SU-DHL-6 (cell line): ENCODE results near the gene GABRD.

Source experiments
- H2AFZ ChIP-seq: fragments of 200-600 bp; sonication (generic); 2 replicates; pipeline ENCODE4 v1.6.1; 2014; ENCODE audit warnings: low read depth, mild to moderate bottlenecking, moderate library complexity, mixed read lengths, antibody characterized with exemption, low read length; ENCODE audit not compliant: severe bottlenecking
- H3F3A ChIP-seq: fragments of 200-600 bp; shearing (Covaris generic); 2 replicates; pipeline ENCODE4 v1.6.0; 2016; ENCODE audit warnings: antibody characterized with exemption, mild to moderate bottlenecking; ENCODE audit not compliant: insufficient read depth
- H3K27ac ChIP-seq: fragments of 200-600 bp; sonication (generic); 2 replicates; pipeline ENCODE4 v1.5.1; 2016; ENCODE audit warnings: low read depth, mild to moderate bottlenecking, low read length, moderate library complexity, mixed read lengths
- H3K27me3 ChIP-seq: fragments of 200-600 bp; sonication (generic), shearing (Covaris generic); 2 replicates; pipeline ENCODE4 v1.6.0; 2014; ENCODE audit warnings: mild to moderate bottlenecking, low read length
- H3K36me3 ChIP-seq: fragments of 200-600 bp; sonication (generic); 2 replicates; pipeline ENCODE4 v1.6.1; 2014; ENCODE audit warnings: mild to moderate bottlenecking, low read length, mixed read lengths
- H3K4me2 ChIP-seq: fragments of 300-600, 200-600 bp; shearing (Covaris generic), sonication (generic); 2 replicates; pipeline ENCODE4 v1.6.0; 2014; ENCODE audit warnings: low read length, low read depth, mild to moderate bottlenecking; ENCODE audit not compliant: poor library complexity, severe bottlenecking
- H3K4me3 ChIP-seq: fragments of 200-600 bp; sonication (generic); 2 replicates; pipeline ENCODE4 v1.5.1; 2014; ENCODE audit warnings: antibody characterized with exemption, low read length, mild to moderate bottlenecking, mixed read lengths; ENCODE audit not compliant: insufficient read depth, poor library complexity, severe bottlenecking
- H3K79me2 ChIP-seq: fragments of 200-600 bp; sonication (generic); 2 replicates; pipeline ENCODE4 v1.6.1; 2014; ENCODE audit warnings: mild to moderate bottlenecking, low read length, moderate library complexity; ENCODE audit not compliant: insufficient read depth
- H3K9ac ChIP-seq: fragments of 200-600 bp; sonication (generic); 2 replicates; pipeline ENCODE4 v1.7.0; 2014; ENCODE audit warnings: mild to moderate bottlenecking, low read length
- H3K9me2 ChIP-seq: fragments of 200-600 bp; sonication (generic); replicated peaks from 2 replicates; pipeline ENCODE4 v1.6.1; 2014; ENCODE audit warnings: low read length; ENCODE audit not compliant: insufficient read depth
- H3K9me3 ChIP-seq: fragments of 200-600 bp; sonication (generic); 2 replicates; pipeline ENCODE4 v1.6.1; 2014; ENCODE audit warnings: low read length, mixed read lengths; ENCODE audit not compliant: insufficient read depth
- H4K20me1 ChIP-seq: fragments of 200-600 bp; sonication (generic); 2 replicates; pipeline ENCODE4 v1.6.1; 2014; ENCODE audit warnings: low read depth, mild to moderate bottlenecking, antibody characterized with exemption, low read length, moderate library complexity, mixed read lengths
- EZH2phosphoT487 ChIP-seq: fragments of 200-600 bp; sonication (generic), shearing (Covaris generic); conservative IDR thresholded peaks from 2 replicates; pipeline ENCODE4 v1.6.1; 2018; ENCODE audit warnings: mild to moderate bottlenecking, antibody characterized with exemption, low read length, moderate library complexity, mixed read lengths
- TF ChIP-seq, protein P1 (sequence below): fragments of 200-600 bp; sonication (generic); IDR thresholded peaks from one replicate; pipeline ENCODE4 v1.5.1; 2017; ENCODE audit warnings: antibody characterized with exemption, mild to moderate bottlenecking, low read length, moderate library complexity; ENCODE audit not compliant: insufficient read depth, poor library complexity, severe bottlenecking

The GABRD gene

DNA sequence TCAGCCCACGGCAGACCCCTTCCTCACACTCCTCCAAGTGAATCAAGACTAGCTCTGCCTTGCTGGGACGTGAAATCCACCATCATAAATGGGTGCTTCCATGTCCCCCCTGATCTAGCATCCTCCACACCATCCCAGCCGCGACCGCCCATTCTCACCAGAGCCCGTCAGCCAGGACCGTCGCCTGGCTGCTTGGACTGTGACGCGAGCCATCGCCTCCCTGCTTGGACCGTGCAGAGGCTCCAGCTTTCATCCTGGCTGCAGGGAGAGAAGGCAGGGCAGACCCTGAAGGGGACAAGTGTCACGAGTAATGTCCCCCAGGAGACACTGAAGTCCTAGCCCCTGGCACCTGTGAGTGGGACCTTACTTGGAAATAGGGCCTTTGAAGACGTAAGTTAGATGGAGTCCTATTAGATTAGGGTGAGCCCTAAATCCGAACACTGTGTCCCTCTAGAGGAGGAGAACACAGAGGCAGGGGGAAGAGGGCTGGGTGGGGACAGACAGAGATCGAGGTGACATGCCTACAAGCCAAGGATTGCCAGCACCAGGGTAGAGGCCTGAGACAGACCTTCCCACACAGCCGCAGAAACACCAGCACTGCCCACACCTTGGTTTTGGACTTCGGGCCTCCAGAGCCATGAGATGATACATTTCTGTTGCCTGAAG, 18.3 kb downstream of the GABRD start:
- Histone ChIP-seq H3K9ac (no peak overlapping the region), H3K27ac (no peak overlapping the region), H3K36me3 (no peaks in the 10 kb centered on the region), H3K9me3 (no peaks in the 10 kb centered on the region), H3K4me3 (no peak overlapping the region), H4K20me1 (no peaks in the 10 kb centered on the region), H2AFZ (no peak overlapping the region), H3K27me3 (no peaks in the 10 kb centered on the region), H3K9me2 (no peaks in the 10 kb centered on the region), H3K4me2 (no peak overlapping the region), H3K79me2 (no peaks in the 10 kb centered on the region), H3F3A (no peaks in the 10 kb centered on the region)
- no peak for TF ChIP-seq EZH2phosphoT487
- TF ChIP-seq, protein P1, sequence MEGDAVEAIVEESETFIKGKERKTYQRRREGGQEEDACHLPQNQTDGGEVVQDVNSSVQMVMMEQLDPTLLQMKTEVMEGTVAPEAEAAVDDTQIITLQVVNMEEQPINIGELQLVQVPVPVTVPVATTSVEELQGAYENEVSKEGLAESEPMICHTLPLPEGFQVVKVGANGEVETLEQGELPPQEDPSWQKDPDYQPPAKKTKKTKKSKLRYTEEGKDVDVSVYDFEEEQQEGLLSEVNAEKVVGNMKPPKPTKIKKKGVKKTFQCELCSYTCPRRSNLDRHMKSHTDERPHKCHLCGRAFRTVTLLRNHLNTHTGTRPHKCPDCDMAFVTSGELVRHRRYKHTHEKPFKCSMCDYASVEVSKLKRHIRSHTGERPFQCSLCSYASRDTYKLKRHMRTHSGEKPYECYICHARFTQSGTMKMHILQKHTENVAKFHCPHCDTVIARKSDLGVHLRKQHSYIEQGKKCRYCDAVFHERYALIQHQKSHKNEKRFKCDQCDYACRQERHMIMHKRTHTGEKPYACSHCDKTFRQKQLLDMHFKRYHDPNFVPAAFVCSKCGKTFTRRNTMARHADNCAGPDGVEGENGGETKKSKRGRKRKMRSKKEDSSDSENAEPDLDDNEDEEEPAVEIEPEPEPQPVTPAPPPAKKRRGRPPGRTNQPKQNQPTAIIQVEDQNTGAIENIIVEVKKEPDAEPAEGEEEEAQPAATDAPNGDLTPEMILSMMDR, result no peak

DNA sequence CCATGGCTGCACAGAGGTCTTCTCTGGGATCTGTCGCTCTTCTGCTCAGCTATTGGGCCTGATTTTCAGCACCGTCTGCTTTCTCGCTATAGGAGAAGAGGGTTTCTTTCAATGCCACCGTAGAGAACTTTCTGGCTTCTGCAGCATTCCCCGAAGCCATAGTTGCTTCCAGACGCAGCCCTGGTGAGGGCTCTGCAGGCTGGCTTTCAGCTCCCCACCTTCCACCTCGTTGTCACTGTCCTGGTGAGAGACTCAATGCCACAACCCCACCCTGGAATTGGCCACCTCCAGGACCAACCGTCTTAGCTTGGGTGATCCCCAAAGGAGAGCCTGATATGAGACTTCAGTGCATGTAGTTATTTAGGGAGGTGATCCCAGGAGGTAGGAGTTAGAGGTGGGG, 19.1 kb downstream of the GABRD start:
- Histone ChIP-seq H2AFZ (no peak overlapping the region), H4K20me1 (no peaks in the 10 kb centered on the region), H3K27ac (no peak overlapping the region), H3K4me2 (no peak overlapping the region), H3K79me2 (no peaks in the 10 kb centered on the region), H3K36me3 (no peaks in the 10 kb centered on the region), H3K27me3 (no peaks in the 10 kb centered on the region), H3K9me2 (no peaks in the 10 kb centered on the region), H3K9me3 (no peaks in the 10 kb centered on the region), H3K9ac (no peak overlapping the region), H3F3A (no peaks in the 10 kb centered on the region), H3K4me3 (no peak overlapping the region)
- TF ChIP-seq, protein P1, result no peak
- TF ChIP-seq EZH2phosphoT487, result no peak

DNA sequence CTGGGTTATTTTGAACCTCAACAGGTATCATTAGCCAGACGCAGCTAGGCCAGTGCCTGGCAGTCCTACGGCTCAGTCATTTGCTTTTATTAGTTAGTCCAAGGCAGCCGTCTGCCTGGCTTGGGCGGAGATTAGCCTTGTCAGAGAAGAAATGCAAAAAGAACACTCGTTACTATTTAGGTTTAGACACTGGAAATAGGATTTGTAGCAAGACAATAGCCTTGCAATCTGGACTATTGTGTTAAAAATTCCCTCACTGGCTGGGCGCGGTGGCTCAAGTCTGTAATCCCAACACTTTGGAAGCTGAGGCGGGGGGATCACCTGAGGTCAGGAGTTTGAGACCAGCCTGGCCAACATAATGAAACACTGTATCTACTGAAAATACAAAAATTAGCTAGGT, 20.1 kb downstream of the GABRD start:
- H3F3A ChIP-seq, result no peaks in the 10 kb centered on the region
- no peak overlapping the region for H2AFZ ChIP-seq
- H3K27me3 ChIP-seq, result no peaks in the 10 kb centered on the region
- no peaks in the 10 kb centered on the region for H3K79me2 ChIP-seq
- H3K27ac ChIP-seq, result no peak overlapping the region
- TF ChIP-seq, protein P1, result no peak
- TF ChIP-seq EZH2phosphoT487, result no peak
- H3K9ac ChIP-seq, result no peak overlapping the region
- no peak overlapping the region for H3K4me2 ChIP-seq
- no peaks in the 10 kb centered on the region for H3K36me3 ChIP-seq
- H3K9me2 ChIP-seq, result no peaks in the 10 kb centered on the region
- no peaks in the 10 kb centered on the region for H3K9me3 ChIP-seq
- H3K4me3 ChIP-seq, result no peak overlapping the region
- H4K20me1 ChIP-seq, result no peaks in the 10 kb centered on the region

DNA sequence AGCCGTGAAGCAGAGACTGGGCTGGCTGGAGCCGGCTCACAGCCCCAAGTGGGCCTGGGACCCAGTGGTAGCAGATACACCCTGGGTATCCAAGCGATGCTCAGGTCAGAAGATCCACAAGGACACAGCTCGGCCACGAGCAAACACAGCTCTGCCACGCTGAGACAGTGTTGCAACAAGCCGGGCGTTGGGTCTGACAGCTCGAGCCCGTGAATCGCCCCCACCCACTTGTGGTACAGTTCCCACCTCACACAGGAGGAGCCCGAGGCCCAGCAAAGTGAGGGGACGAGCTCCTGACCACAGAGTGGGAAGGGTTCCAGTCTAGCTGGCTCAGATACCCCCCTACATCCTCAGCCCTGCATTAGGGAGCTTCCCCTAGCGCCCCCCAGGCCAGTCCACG, 22.2 kb downstream of the GABRD start:
- Histone ChIP-seq H3K9me3 (no peaks in the 10 kb centered on the region), H3K4me3 (no peak overlapping the region), H3K27ac (no peak overlapping the region), H3K9me2 (no peaks in the 10 kb centered on the region), H3K27me3 (no peaks in the 10 kb centered on the region), H2AFZ (no peak overlapping the region), H3F3A (no peaks in the 10 kb centered on the region), H4K20me1 (no peaks in the 10 kb centered on the region), H3K79me2 (no peaks in the 10 kb centered on the region), H3K9ac (no peak overlapping the region), H3K36me3 (no peaks in the 10 kb centered on the region), H3K4me2 (no peak overlapping the region)
- TF ChIP-seq, protein P1, result no peak
- TF ChIP-seq EZH2phosphoT487, result no peak
